Effector memory CD4-positive, alpha-beta T cell (primary cell): ENCODE data around the gene TMEM235.
"Not testable (repeated sequence)": the region's sequence is repeated elsewhere in the genome, so short reads cannot be mapped to it uniquely, and the experiment has no call there.

Experiments
- DNase-seq, 3 donors: peaks; one replicate each; pipeline ENCODE4 v3.0.0-alpha.2; 2020
- H3K27ac ChIP-seq: 2 replicates; pipeline ENCODE4 v1.7.0; 2013; ENCODE audit warnings: mild to moderate bottlenecking, low read length, moderate library complexity; ENCODE audit not compliant: insufficient read depth, poor library complexity, severe bottlenecking
- H3K27me3 ChIP-seq: replicated peaks from 2 replicates; pipeline ENCODE4 v1.7.0; 2013; ENCODE audit warnings: mild to moderate bottlenecking, low read length; ENCODE audit not compliant: insufficient read depth, control insufficient read depth, poor library complexity, severe bottlenecking
- H3K36me3 ChIP-seq: 2 replicates; pipeline ENCODE4 v1.7.0; 2013; ENCODE audit warnings: mild to moderate bottlenecking, low read length, moderate library complexity; ENCODE audit not compliant: control insufficient read depth, insufficient read depth
- H3K4me1 ChIP-seq: 2 replicates; pipeline ENCODE4 v1.7.0; 2013; ENCODE audit warnings: low read length, mild to moderate bottlenecking; ENCODE audit not compliant: control insufficient read depth, insufficient read depth, poor library complexity, severe bottlenecking
- H3K4me3 ChIP-seq: 2 replicates; pipeline ENCODE4 v1.7.0; 2013; ENCODE audit warnings: low read length, low read depth, mild to moderate bottlenecking; ENCODE audit not compliant: insufficient read depth, poor library complexity, severe bottlenecking
- H3K9me3 ChIP-seq: 2 replicates; pipeline ENCODE4 v1.7.0; 2013; ENCODE audit warnings: mild to moderate bottlenecking, low read length, moderate library complexity; ENCODE audit not compliant: control insufficient read depth

Gene TMEM235

DNA sequence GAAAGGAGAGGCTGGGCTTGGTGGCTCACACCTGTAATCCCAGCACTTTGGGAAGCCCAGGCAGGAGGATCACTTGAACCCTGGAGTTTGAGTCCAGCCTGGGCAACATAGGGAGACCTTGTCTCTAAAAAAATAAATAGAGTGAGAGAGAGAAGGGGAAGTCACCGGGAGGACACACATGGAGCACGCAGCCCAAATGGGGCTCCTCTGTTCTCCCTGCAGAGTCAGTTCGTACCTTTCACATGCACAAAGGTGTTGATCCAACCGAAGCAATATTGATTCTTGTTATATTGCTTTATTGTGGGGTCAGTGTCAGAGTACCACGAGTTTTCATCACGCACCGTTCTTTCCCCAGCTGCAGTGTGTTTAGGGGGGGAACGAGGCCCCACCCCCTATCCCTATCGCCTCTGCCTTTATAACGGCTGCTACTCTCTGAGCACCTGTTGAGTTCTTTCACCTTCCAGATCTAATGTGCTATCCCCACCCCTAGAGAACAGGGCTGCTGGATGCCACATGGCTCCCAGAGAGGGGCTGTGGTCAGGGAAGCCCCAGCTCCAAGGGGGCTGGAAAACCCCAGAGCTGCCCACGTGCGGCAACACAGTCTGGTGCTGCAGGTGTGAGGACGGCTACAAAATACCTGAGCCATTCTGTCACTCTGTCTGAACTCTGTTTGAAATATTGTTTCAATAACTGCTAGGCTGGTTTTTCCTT lies 1.0 kb upstream of the TMEM235 start:
- H3K9me3 ChIP-seq = no peaks in the 10 kb centered on the region
- H3K27ac ChIP-seq = no peak overlapping the region
- DNase-seq = no peak
- no peak overlapping the region for H3K4me3 ChIP-seq
- peaks cover 5% of the 10 kb centered on the region for H3K4me1 ChIP-seq
- H3K36me3 ChIP-seq = no peaks in the 10 kb centered on the region
- H3K27me3 ChIP-seq = peaks cover 20% of the 10 kb centered on the region

DNA sequence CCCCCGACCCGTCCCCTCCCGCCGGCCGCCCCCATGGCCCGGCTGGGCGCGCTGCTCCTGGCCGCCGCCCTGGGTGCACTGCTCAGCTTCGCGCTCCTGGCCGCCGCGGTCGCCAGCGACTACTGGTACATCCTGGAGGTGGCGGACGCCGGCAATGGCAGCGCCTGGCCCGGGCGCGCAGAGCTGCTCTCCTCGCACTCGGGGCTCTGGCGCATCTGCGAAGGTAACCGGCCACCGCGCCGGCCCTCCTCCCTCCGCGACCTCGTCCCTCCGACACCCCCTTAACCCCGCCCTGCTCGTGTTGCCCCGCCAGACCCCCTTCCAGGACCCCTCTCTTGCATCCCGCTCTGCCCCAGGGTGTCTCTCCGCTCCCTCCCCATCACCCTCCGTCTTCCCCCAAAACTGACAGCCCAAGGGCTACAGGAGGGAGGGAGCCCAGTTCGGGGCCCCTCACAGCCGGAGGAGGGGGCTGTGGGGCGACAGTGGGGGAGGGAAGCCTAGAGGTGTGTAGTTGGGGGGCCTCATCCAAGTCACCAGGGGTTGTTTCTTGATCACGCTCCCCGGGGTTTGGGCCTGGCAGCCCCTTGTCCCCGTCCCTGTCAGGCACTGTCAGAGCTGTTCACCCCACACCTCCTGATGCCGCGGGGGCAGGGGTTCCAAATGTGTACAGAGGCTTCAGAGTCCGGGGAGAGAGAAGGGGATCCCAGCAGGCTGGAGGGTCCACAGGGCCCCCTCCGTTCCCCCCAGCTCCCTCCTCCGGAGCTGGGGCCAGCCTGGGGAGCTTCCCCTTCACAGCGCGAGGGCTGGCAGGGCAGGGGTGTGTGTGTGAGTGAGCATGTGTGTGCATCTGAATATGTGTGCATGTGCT lies 794 bp downstream of the TMEM235 start:
- no peak for DNase-seq
- Histone ChIP-seq H3K27ac (no peak overlapping the region), H3K4me3 (no peak overlapping the region), H3K9me3 (no peaks in the 10 kb centered on the region), H3K4me1 (peaks cover 5% of the 10 kb centered on the region), H3K27me3 (peaks cover 20% of the 10 kb centered on the region), H3K36me3 (no peaks in the 10 kb centered on the region)

DNA sequence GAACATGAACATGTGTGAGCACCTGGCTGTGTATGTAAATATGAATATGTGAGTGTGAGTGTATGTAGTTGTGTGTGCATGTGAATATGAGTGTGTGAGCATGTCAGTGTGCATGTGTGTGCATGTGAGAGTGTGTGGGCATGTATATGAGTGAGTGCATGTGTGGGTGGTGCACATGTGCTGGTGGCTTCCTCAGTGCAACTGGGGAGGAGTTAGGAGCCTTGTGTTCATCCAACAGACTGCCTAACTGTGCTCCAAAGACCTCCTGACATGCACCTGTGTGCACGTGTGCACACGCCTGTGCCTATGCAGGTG lies 1.4 kb downstream of the TMEM235 start:
- H3K4me3 ChIP-seq = no peak overlapping the region
- peaks cover 5% of the 10 kb centered on the region for H3K4me1 ChIP-seq
- H3K27ac ChIP-seq = no peak overlapping the region
- H3K27me3 ChIP-seq = peaks cover 20% of the 10 kb centered on the region
- DNase-seq = no peak
- no peaks in the 10 kb centered on the region for H3K9me3 ChIP-seq
- no peaks in the 10 kb centered on the region for H3K36me3 ChIP-seq

DNA sequence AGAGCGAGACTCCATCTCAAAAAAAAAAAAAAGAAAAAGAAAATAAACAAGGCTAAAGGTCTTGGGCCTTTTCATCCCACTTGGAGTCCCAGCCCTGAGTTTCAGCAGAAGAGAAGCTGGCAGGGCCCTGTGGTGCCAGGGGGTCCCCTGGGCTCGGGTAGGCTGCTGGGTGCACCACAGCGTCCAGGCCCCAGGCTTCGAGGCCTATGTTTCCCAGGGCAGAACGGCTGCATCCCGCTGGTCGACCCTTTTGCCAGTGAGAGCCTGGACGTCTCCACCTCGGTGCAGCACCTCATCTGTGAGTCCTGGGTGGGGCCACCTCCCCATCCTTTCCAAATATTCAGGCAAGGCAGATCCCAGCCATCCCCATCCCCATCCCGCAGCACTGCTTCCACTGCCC lies 2.2 kb downstream of the TMEM235 start:
- no peak overlapping the region for H3K27ac ChIP-seq
- no peak overlapping the region for H3K4me3 ChIP-seq
- peaks cover 20% of the 10 kb centered on the region for H3K27me3 ChIP-seq
- no peaks in the 10 kb centered on the region for H3K36me3 ChIP-seq
- H3K4me1 ChIP-seq = peaks cover 5% of the 10 kb centered on the region
- no peak for DNase-seq
- no peaks in the 10 kb centered on the region for H3K9me3 ChIP-seq

DNA sequence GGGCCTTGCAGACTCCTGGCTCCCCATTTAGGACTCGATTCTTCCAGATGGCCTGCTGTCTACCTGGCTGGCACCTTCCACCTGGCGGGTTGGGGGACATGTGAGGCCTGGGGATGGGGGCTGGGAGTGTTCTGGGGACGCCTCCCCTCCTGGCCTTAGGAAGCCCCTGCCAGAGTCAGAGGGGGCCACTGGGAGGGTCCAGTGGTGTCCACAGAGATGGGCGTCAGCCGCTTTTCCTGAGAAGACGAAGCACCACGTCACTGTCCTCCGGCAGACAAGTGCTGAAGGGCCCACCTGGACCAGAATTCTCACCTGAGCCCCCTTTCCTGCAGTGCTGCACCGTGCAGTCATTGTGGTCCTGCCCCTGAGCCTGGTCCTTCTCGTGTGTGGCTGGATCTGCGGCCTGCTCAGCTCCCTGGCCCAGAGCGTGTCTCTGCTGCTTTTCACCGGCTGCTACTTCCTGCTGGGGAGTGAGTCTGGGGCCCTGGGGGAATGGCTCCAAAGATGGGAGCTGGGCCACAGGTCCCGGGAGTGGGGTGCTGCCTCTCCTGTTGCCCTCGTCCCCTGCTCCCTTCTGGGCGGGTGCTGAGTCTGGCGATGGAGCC lies 2.9 kb downstream of the TMEM235 start:
- H3K27me3 ChIP-seq = peaks cover 20% of the 10 kb centered on the region
- H3K27ac ChIP-seq = no peak overlapping the region
- no peak for DNase-seq
- no peaks in the 10 kb centered on the region for H3K36me3 ChIP-seq
- no peak overlapping the region for H3K4me3 ChIP-seq
- H3K9me3 ChIP-seq = no peaks in the 10 kb centered on the region
- H3K4me1 ChIP-seq = peaks cover 5% of the 10 kb centered on the region

DNA sequence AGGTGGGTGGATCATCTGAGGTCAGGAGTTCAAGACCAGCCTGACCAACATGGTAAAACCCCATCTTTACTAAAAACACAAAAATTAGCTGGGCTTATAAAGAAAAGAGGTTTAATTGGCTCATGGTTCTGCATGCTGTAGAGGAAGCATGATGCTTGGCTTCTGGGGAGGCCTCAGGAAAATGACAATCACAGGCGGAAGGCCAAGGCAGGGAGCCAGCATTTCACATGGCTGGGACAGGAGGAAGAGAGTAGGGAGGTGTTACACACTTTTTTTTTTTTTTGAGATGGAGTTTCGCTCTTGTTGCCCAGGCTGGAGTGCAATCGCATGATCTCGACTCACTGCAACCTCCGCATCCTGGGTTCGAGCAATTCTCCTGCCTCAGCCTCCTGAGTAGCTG lies 3.6 kb downstream of the TMEM235 start:
- not testable (repeated sequence) for H3K9me3 ChIP-seq, H3K4me1 ChIP-seq, H3K36me3 ChIP-seq, DNase-seq, H3K4me3 ChIP-seq, H3K27ac ChIP-seq
- peaks cover 20% of the 10 kb centered on the region for H3K27me3 ChIP-seq

DNA sequence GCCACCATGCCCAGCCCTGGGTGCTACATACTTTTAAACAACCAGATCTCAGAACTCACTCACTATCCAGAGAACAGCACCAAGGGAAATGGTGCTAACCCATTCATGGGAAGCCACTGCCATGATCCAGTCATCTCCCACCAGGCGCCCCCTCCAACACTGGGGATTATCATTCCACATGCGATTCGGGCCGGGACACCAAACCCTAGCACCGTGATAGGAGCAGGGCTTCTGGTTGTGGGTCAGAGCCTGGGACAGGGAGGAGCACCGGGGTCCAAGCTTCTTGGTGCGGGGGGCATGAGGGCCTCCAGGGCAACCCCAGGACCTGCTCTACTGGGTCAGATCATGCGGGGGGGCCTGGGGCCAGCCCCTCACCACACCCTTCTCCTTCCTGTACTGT lies 4.5 kb downstream of the TMEM235 start:
- DNase-seq = no peak
- H3K27me3 ChIP-seq = peaks cover 14% of the 10 kb centered on the region

DNA sequence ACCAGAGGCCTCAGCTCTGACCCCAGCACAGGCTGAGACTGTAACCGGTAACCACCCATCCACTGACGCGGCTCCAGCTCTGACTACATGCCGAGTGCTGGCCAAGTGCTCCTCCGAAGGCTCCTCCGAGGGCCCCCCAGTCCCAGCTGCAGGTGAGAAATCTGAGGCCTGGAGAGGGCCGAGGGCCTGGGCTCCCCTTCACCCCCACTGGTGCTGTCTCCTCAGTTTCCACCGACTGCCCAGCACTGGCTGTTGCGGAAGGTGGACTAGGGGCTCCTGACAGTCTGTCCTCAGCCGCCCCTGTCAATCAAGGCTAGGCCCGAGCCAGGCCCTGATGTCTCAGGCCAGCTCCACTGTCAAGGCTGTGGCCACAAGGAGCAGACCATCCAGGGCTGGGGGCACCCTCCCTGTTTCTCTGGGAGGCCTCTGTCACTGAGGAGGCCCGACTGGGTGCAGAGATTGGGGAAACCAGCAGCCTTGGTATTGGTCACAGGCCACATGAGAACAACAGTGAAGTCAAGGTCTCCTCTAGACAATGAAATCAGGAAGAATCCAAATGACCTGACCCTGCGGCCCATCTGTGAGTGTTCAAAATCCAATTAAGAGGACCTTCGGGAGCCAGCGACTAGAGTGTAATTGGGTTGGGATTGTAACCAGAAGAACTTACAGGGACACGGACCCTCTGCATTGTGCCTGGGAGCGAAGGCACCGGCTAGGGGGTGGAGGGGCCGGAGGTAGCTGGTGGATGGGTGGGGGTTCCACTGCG lies 5.1 kb downstream of the TMEM235 start:
- Histone ChIP-seq H3K36me3 (no peaks in the 10 kb centered on the region), H3K27me3 (peaks cover 8% of the 10 kb centered on the region), H3K27ac (no peak overlapping the region), H3K4me1 (peaks cover 5% of the 10 kb centered on the region), H3K4me3 (no peak overlapping the region), H3K9me3 (no peaks in the 10 kb centered on the region)
- no peak for DNase-seq

More for the DNA sequence above, 4.5 kb downstream of the TMEM235 start:
- Histone ChIP-seq H3K4me1 (peaks cover 5% of the 10 kb centered on the region), H3K27ac (no peak overlapping the region), H3K9me3 (no peaks in the 10 kb centered on the region), H3K4me3 (no peak overlapping the region), H3K36me3 (no peaks in the 10 kb centered on the region)

DNA sequence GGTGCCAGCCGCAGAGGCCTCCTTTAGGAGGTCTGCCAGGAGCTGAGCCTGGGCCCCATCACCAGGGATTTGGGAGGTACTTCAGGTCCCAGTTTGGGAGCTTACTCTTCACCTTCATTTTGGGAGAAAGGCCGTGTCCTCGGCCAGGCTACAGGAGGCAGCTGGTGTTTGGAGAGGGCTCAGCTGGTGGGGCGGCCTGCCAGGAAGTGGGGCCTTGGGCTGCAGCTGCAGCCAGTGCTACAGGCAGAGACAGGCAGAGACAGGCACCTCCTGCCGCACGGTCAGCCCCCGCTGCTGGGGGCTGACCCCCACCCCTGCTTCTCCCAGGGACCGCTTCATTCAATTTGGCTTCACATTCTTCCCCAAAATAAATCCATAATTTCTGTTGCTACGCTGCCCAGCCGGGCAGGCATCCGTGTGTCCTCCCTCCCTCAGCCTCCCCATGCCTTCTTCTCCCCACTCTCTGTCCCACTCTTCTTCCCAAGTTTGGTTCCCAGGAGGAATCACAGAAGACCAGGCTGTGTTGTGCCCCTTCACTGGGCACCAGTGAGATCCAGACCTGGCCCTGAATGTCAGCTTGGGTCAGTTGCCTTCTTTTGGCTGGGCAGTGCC lies 6.1 kb downstream of the TMEM235 start:
- DNase-seq = no peak
- Histone ChIP-seq H3K4me1 (no peaks in the 10 kb centered on the region), H3K27me3 (peaks cover under 1% of the 10 kb centered on the region), H3K4me3 (no peak overlapping the region), H3K9me3 (no peaks in the 10 kb centered on the region), H3K27ac (no peak overlapping the region), H3K36me3 (no peaks in the 10 kb centered on the region)
